ENCODE data around the gene WDR7.

WDR7 gene

DNA sequence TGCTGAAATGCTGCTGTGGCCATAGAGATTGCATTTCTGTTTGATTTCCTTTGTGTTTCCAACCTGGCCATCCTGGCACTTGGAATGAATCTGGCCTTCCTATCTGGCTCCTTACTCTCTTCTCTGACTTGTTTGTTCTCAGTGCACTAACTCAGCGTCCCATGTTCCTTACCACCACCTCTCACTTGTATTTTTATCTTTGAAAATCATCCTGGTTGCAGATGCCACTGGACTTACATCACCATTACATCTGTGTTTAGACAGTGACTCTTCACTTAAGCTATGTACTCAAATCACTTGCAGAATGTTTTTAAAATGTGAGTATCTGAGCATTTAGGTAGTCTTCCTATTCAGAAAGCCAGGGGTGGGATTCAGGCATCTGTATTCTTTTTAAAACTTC lies 239.5 kb downstream of the WDR7 start:
- no peak for DNase-seq (ENCODE audit: low read depth)

DNA sequence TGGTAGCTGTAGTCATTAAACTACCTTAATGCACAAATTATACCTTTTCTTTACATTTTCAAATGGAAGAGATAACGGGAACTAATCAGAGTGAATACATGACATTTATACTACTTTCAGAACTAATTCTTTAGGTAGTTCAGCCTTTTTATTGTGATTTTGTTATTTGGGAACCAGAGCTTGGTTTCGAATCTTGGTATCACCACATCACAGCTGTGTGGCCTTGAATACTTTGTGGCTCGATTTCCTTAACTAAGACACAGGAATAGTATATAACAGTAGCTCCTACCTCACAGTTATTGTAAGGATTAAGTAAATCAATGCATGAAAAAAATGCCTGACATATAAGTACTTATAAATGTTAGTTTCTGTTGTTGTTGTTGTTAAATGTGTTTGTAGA lies 240.0 kb downstream of the WDR7 start:
- DNase-seq (ENCODE audit: low read depth), result no peak

DNA sequence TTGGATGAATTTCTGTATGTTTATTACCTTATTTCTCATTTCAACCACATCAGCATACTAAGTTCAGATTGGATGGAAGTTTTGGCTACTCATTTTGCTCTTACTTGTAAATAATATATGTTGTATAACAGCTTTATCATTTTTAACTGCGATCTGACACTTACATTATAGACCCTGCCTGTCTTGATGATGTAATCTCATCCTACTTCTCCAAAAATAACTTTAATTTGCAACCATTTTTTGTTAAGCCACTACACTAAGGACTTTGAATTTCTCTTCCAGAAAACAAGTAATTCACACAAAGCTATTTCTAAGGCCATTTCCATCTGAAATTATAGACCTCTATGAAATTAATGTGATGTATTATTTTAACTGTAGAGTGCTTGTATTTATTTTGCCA lies 240.7 kb downstream of the WDR7 start:
- DNase-seq (ENCODE audit: low read depth), result no peak

DNA sequence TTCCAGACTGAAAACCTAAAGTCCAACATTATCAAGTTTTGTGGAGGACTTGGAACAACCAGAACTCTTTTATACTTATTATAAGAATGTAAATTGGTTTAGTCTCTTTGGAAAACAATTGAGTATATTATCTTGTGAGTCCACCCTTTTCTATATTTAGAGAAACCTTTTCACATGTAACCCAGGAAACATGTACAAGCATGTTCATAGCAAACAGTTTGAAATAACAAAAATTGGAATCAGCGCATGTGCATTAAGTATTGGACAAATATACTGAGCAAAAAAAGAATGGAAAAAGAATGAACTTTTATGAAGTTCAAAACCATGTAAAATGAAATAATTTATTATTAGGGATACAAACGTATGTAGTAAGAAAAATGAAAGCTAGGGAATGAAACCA lies 246.0 kb downstream of the WDR7 start:
- DNase-seq (ENCODE audit: low read depth), result no peak

DNA sequence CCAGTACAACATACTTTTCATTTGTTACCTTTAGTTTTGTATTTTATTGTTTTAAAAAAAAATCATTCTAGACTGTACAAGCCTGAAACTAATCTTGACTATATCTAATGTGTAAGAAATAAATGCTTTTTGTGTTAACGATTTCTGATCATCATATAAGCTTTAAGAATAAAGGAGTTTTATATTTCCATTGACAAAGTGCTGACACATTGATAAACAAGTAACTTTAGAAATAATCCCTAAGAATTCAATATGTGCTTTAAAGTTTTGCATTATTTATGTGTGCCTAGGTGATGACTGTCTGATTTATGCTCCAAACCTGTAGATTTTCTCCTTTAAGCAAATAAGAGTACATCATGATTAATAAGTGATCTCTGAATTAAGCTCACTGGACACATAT lies 248.5 kb downstream of the WDR7 start:
- DNase-seq (ENCODE audit: low read depth), result no peak

DNA sequence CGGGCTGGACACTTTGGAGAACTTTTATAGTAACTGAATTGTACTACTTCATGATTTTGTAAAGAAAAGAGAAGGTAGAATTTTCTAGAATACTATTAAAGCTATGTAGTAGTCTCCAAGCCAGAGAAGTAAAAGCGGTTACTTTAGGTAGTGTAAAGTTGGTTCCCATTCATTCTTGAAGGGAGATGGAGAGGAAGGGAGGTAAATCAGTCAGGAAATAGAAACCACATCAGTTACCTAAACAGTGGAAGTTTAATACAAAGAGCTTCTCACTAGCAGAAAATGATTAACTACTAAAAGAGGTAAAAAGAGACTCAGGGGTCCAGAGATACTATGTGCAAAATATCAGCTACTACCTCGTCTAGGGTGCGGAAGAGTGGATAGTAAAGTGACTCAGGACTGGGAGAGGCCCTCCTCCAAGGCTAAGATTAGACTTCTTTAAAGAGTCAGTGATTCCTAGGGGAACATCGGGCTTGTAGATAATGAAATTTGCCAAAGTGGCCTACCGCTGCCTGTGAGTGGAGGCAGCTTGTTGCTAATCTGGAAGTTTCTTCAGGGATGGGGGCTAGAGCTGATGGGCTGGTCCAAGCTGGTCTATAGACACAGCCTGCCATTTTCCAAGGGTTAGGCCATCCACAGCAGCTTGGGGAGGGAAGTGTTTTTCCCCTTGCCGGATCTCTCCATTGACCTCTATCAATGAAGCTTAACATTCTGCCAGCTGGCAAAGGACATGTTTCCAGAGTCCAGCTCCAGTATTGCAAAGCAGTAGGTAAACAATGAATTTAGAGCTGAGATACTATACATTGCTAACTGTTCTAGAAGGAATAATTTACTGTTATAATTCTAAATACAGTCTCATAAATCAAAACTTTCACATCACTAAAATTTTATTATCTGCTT lies 249.3 kb downstream of the WDR7 start:
- DNase-seq (ENCODE audit: low read depth), result no peak

DNA sequence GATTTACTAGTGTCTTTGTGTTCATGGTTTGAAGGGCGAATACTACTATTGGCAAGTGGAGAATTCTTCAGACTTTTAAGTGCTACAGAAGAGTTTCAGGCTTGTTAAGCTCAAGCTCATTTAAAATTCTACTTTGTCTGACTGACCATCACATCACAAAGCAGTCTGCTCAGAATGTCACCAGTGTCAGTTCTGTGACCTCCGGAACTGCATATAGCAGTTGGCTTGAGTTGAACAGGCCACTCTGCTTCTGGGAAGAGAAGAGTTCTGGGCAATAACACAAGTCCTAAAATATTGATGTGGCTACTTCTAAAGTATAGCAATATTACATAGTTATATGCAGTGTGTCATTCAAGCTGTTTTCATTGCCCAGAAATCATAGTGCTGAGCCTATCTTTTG lies 250.8 kb downstream of the WDR7 start:
- no peak for DNase-seq (ENCODE audit: low read depth)

DNA sequence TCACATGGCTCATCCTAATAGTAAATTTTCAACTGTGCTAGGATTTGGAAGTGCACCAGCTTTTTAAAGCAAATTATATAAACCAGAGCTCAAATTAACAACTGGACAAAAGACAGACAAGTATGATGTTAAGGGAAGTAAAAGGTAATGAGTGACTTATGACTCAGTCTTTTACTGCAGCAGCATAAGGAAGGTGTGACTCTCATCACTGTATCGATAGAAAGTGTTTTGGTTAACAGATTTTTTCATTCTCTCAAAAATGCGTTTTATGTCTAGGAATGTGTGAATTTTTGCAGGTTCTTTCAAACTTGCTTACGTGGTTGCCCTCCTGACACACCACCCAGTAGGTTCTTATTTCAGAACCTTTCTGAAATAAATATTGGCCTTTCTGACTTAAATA lies 251.5 kb downstream of the WDR7 start:
- no peak for DNase-seq (ENCODE audit: low read depth)

DNA sequence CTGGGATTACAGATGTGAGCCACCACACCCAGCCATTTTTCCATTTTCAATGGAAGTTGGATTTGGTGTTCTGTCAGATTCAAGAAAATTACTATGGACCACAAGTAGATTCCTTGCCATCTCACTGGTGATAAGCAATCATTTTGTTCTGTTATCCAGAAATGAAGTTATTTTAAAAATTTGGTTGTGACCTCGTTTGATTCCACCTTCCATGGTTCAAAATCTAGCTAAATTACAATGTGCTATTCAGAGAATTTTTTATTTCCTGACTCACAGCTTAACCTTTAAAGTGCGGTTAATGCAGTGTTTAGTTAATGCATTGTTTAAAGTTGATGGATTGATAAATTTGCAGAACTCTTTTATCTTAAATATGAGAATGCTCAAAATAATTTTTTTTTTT lies 252.5 kb downstream of the WDR7 start:
- no peak for DNase-seq (ENCODE audit: low read depth)

DNA sequence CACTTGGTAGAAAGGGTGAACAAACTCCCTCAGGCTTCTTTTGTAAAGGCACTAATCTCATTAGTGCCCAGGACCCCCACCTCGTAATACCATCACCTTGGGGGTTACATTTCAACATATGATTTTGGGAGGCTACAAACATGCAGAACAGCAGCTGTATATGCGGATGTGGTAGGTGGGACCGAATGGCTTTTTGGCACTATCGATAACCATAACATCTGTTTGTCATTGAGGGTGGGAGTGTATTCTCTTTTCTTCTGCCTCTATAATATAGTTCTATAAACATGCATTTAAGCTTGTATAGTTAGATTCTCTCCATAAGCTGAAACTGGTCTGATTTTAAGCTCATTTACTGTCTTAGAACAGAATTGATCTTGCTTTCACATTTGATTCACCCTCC lies 256.6 kb downstream of the WDR7 start:
- DNase-seq (ENCODE audit: low read depth), result no peak

DNA sequence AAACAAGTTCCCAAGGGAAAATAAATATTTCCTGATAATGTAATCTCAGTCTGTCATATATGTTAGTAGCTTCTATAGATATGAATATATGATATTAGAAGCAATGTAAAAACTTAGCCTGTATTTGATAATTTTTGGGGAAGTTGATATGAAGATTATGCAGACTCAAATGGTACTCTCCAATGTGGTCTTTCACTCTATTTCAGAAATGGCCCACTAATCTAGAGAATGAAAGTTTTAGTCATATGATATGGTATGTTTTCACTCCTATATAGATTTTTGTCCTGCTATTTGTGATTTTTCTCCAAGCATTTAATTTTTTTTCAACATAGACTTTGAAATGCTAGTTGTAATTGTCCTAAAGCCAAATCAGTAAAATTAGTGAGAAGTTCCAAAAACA lies 259.1 kb downstream of the WDR7 start:
- DNase-seq (ENCODE audit: low read depth), result no peak

DNA sequence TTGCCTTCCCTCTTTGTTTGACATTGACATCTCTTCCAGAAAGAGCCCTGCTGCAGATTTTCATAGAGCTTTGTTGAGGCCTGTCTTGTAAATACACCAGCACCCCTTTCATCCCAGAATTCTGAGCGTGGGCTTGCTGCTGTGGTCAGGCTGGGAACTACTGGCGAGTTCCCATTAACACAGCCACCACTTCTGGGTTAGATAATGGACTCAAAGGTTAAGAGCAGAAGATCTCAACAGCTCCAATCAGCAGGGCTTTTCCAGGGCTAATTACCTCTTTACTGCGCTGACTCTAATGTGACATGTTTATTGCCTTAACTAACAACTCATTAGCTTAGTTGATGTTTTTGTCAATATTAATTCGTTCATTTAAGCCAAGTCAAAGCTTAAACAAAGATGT lies 259.8 kb downstream of the WDR7 start:
- DNase-seq (ENCODE audit: low read depth), result no peak

DNA sequence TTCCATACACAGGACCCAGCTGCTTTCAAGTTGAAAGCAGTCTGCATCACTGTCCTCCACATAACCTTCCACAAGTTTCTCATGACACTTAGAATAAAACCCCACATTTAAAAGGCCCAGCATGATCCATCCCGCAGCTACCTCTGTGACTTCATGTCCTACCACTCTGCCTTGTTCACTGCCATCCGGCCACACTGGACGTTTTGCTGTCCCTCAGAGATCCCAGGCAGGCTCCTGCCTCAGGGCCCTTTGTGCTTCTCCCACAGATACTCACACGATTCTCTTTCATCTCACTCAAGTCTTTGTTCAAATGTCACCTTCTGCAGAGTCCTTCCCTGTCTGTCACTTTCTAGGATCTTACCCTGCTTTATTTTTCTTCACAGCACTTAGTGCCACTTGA lies 262.8 kb downstream of the WDR7 start:
- no peak for DNase-seq (ENCODE audit: low read depth)

DNA sequence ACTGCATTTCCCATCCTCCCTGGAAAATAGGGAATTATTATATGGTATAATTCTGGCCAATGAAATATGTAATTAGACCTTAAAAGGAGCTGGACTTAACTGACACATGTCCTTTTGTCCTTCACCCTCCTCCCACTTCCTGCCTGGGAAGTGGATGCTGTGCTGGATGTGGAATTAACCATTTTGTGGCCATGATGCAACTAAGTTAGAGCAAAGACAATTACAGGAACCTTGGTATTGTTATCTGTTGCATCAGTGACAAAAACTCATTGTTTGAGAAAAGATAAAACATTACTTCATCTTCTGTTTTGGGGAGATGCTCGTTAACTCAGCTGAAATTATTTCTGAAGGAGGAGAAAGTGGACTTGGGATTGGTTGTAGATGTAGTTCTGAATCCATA lies 268.0 kb downstream of the WDR7 start:
- DNase-seq (ENCODE audit: low read depth), result no peak

DNA sequence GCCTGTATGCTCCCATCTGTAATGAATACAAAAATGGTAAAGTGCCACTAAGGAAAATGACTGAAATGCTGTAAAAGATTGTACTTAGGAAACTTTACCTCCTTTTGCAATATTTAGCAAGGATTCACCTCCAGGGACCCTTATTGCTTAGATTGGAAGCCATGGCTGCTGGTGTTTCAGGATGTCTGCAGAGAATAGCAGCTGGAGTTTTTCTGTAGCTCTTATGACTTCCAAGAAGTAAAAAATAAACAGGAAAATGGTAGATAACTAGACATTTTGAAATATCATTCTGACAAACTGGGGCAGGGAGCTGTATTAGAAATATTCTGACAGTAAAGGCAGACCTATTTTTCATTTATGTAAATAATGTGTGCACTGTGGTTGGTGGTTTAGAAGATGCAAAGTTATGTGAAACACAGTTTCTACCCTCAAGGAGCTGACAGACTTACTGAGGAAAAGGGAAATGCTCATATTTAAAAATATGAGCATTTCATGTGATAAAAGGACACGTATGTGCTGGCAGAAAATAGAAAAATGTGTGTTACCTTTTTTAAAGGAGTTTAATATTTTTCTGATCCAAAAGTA lies 270.8 kb downstream of the WDR7 start:
- no peak for DNase-seq (ENCODE audit: low read depth)

DNA sequence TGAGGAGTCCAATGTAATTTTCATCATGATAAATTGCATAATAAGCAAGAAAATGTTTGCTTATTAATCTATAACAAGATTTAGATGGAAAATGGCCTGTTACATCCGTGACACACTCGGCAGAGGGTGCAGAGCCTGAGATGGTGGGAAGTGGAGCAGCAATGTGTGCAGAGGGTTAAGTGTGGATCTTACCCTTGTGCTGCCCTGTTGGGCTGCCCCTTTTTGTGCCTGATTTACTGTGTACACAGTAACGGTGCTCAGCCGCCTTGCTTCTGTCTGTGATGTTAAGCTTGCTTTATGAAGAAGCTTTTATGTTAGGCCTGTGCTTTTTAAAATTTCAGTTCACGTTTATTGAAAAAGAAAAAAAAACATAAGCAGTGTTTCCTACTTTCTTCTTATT lies 275.6 kb downstream of the WDR7 start:
- no peak for DNase-seq (ENCODE audit: low read depth)

DNA sequence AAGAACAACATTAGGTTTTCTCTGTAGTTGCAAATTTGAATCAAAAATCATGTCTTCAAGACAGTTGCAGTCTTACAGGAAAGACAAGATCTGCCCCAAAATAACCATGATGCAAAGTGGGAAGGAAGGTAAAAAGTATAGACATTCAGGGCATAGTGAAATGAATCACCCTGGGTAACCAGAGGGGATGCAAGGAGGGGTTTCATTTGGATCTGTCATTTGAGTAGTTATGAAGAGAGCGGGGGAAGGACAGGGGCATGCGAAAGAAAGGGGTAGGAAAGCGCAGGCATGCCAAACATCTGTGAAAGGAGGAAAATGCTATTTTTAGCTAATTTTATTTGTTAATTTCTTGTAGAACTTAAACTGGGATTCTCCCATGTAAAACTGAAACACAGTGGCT lies 276.6 kb downstream of the WDR7 start:
- DNase-seq (ENCODE audit: low read depth), result no peak

DNA sequence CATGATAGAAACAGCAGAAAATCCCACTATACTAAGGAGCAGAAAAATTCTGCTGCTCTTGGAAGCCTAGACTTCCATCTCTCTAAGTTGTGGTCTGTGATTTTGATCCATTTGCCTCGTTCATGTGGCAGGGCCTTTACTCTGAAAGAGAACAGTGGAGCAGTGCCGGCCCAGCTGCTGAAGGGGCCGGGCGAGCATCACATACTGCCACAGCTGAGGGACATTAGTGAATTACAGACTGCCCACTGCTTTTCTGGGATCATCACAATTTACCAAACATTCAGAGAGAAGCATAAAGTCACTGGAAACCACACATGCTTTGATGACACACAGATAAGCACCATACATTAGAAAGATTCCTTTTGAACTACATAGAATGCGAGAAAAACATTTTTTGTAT lies 278.7 kb downstream of the WDR7 start:
- no peak for DNase-seq (ENCODE audit: low read depth)

DNA sequence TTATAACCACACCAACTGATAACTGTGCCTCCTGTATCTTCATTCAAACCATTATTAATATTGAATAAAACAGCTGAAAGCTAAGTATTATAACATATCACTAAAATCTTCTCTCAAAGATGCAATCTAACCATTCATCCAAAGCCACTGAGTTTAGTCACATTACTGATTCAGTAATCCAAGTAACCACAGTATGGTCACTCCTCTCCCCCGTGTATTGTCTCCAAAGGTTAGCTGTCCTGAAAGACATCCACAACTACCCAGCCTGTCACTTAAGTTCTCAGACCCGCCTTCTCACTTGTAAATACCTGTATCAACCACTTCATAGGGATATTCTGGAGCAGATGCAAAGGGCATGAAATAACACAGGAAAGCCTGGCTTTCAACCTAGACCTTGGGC lies 282.3 kb downstream of the WDR7 start:
- no peak for DNase-seq (ENCODE audit: low read depth)

DNA sequence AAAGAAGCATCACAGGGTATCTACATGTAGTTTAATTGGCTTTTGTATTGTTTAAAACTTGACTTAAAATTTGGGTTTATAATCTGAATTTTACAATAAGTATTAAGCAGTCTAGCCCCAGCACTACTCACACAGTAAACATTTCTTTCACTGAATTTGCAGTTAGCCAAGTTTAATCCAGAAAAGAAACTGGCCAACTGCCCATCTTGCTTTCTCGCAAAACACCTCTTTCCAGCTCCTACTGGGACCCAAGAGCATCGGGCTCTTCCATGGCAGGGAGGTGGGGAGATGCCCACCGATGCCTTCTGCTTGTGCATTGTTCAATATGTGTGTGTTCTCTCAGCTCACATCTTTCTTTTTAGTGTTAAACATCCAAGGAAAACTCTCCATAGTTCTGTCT lies 283.0 kb downstream of the WDR7 start:
- no peak for DNase-seq (ENCODE audit: low read depth)

DNA sequence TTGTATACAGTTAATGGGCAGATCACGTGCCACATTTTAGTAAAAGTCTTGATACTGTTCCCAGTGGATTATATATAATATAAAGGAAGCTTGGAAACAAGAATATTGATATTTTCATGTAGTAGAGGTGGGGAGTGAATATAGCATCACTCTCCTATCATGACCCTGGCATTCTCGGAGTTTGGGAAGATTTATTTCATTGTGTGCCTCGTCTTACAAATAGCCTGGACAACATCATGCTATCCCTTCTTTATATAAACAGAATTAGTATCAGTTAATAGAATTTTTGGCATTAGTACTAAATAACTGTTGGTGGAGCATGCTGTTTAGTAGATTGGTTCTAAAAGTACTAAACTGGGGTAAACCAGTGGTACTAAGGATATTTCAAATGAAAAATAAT lies 283.7 kb downstream of the WDR7 start:
- DNase-seq (ENCODE audit: low read depth), result no peak

DNA sequence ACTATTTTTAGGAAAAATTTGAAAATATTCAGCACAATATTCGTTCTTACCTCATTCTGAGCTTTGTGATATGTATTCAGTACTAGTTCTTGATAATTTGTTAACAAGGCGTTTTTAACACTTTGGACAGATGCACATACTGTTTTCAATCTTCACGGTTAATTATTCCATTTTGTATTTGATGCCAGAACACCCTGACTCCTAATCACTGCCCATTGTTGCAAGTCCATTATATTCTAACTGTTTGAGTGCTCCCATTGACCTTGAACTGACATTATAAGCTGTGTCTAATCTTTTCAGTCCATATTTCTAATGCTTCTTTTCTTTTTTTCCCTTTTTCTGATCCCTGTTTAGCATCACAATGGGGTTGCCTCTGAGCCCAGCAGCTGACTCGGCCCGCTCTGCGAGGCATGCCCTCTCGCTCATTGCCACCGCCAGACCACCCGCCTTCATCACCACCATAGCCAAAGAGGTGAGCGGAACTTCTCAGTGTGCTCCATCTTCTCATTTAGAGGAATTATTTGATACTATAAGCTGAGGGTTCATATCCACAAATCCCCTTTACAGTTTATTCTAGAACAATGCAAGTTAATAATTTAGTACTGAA lies 284.4 kb downstream of the WDR7 start:
- no peak for DNase-seq (ENCODE audit: low read depth)

DNA sequence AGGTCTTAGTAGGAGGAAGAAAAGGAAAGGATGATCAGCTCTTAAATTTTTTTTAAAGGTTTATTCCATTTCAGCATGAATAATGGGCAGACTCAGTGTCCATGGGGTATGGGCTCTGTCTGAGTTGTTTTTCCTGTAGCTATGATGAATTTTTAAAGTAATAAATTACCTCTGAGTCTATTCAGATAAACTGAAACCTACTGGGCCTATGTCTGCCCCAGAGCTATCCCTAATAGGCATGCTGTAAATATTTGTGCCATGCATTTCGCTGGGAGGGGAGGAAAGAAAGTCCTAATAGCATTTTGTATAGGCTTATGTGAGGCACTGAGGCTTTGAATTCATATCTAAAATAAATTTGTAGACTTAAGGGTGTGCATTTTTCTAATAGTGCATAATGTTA lies 285.3 kb downstream of the WDR7 start:
- no peak for DNase-seq (ENCODE audit: low read depth)
